ENCODE measurements around the gene PTPRM. TPM values are rescaled to one million over a fixed set of nuclear protein-coding genes. Genes with fewer than 3 reads are reported as not detected.

Gene PTPRM
- total RNA-seq, 1 experiment from 2014 or later: 14.5 TPM

DNA sequence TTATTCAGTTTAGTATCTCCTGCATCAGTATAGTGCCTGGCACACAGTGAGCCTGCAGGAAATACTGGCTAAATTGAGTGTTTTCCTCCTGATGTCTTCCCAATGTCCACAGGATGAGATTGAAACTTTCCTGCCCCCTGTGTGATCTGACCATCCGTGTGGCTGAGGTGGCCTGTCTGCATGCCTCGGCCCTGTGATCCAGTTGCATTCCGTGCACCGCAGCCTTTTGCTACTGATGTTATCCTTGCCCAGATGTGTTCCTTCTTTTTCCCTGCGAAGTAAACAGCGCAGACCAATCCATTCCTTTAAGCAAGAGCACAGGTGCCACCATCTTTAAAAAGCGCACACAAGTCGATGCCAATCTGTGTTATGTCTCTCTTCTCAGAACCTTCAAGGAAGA is 462.6 kb downstream of the PTPRM start:
- Histone ChIP-seq H3K9me3 (ENCODE audit: control insufficient read depth in 1 of 2, insufficient read depth in 1 of 2, low read depth in 1 of 2, low read length in 2 of 2) (no peaks in the 10 kb centered on the region), H3K36me3 (ENCODE audit: control insufficient read depth in 1 of 2, insufficient read depth in 2 of 2, low read length in 2 of 2) (no peaks in the 10 kb centered on the region), H3K27ac (ENCODE audit: low read depth, low read length) (no peak overlapping the region), H3K9ac (ENCODE audit: low read length) (no peak overlapping the region), H2AFZ (ENCODE audit: low read depth, low read length, poor library complexity, severe bottlenecking) (no peak overlapping the region), H3K27me3 (ENCODE audit: insufficient read depth, low read length) (no peaks in the 10 kb centered on the region), H3K9me2 (ENCODE audit: insufficient read depth) (no peaks in the 10 kb centered on the region), H3K4me1 (ENCODE audit: control insufficient read depth in 1 of 2, insufficient read depth in 2 of 2, low read length in 2 of 2) (no peaks in the 10 kb centered on the region), H3K79me2 (ENCODE audit: insufficient read depth, low read length) (no peaks in the 10 kb centered on the region), H3K4me3 (replicated peaks in 1 of 2; ENCODE audit: low read depth in 1 of 2, low read length in 2 of 2) (no peak overlapping the region), H3K4me2 (ENCODE audit: low read length) (no peak overlapping the region), H4K20me1 (ENCODE audit: insufficient read depth) (no peaks in the 10 kb centered on the region)
- intact Hi-C loops (cut with micrococcal nuclease): no loop called here
- CTCF ChIA-PET: no interaction called here
- ATAC-seq: no peak
- POLR2A ChIA-PET: no interaction called here
- BruUV-seq (replicated peaks): no TSS peak
- TF ChIP-seq RAD21 (IDR thresholded peaks at IDR 0.05; ENCODE audit: low read depth) (no peak), ZFX (IDR thresholded peaks at IDR 0.05) (no peak), ELF1 (IDR thresholded peaks at IDR 0.05; ENCODE audit: borderline replicate concordance, low read depth) (no peak), SRF (IDR thresholded peaks at IDR 0.05; ENCODE audit: low read depth) (no peak), EGR1 (IDR thresholded peaks at IDR 0.05; ENCODE audit: low read depth) (no peak), YY1 (IDR thresholded peaks at IDR 0.05; ENCODE audit: extremely low read depth, insufficient replicate concordance, low read depth, low read length) (no peak), JUND (IDR thresholded peaks at IDR 0.05) (no peak), ZNF274 (IDR thresholded peaks at IDR 0.05; ENCODE audit: low read depth, low read length) (no peak), POLR2AphosphoS5 (IDR thresholded peaks at IDR 0.05; ENCODE audit: low read depth, low read length) (no peak), POLR2A (IDR thresholded peaks at IDR 0.05; ENCODE audit: borderline replicate concordance, extremely low read depth, insufficient read depth, insufficient read length) (no peak), CBX3 (IDR thresholded peaks at IDR 0.05; ENCODE audit: low read depth) (no peak), SIN3A (IDR thresholded peaks at IDR 0.05; ENCODE audit: low read depth) (no peak), FOSL1 (IDR thresholded peaks at IDR 0.05; ENCODE audit: low read depth) (no peak)
- TF ChIP-seq, protein P1, sequence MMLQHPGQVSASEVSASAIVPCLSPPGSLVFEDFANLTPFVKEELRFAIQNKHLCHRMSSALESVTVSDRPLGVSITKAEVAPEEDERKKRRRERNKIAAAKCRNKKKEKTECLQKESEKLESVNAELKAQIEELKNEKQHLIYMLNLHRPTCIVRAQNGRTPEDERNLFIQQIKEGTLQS (IDR thresholded peaks at IDR 0.05): no peak
- TF ChIP-seq, protein P2, sequence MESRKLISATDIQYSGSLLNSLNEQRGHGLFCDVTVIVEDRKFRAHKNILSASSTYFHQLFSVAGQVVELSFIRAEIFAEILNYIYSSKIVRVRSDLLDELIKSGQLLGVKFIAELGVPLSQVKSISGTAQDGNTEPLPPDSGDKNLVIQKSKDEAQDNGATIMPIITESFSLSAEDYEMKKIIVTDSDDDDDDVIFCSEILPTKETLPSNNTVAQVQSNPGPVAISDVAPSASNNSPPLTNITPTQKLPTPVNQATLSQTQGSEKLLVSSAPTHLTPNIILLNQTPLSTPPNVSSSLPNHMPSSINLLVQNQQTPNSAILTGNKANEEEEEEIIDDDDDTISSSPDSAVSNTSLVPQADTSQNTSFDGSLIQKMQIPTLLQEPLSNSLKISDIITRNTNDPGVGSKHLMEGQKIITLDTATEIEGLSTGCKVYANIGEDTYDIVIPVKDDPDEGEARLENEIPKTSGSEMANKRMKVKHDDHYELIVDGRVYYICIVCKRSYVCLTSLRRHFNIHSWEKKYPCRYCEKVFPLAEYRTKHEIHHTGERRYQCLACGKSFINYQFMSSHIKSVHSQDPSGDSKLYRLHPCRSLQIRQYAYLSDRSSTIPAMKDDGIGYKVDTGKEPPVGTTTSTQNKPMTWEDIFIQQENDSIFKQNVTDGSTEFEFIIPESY (IDR thresholded peaks at IDR 0.05; ENCODE audit: extremely low read depth, insufficient replicate concordance, low read length): no peak
- RAD21 ChIA-PET (ENCODE audit: low non-redundant PET in 1 of 2, low total read pairs in 2 of 2, uncharacterized antibody in 2 of 2, unreplicated experiment in 2 of 2): no interaction called here
- no peak for DNase-seq (ENCODE audit: low read depth, low spot score)

All from HCT116 (cell line).